ENCODE results near the gene NFE2L2.

NFE2L2 gene

DNA sequence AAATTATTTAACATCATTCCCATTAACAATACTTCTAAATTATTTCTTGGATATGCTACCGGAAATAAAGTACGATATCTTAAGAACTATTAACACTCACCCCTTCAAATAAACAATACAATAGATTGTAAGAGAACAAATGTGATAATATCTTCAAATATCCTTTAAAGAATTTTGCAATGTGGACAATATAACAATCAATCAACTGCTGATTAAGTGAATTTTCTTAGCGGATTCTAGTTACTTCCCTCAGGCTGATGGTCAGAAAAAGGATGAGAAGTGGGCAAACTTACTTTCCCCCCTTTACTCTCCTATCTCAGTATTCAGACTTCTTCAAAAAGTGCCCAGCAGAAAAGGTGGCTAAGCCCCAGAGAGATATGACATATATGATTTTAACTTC, 10.8 kb downstream of the NFE2L2 start:
- H3F3A ChIP-seq (ENCODE audit: insufficient read depth, low read length): no peaks in the 10 kb centered on the region
- no peak overlapping the region for H2AFZ ChIP-seq (ENCODE audit: low read length)
- peaks cover 45% of the 10 kb centered on the region for H3K36me3 ChIP-seq (ENCODE audit: insufficient read depth, low read length)
- H3K27ac ChIP-seq (ENCODE audit: low read depth, low read length, poor library complexity, severe bottlenecking): no peak overlapping the region
- H4K20me1 ChIP-seq (ENCODE audit: insufficient read depth, low read length): peaks cover 5% of the 10 kb centered on the region; the same call in 1 of the 2 replicates
- H3K9ac ChIP-seq (ENCODE audit: low read length): no peak overlapping the region
- no peak overlapping the region for H3K4me3 ChIP-seq (ENCODE audit: low read depth, low read length, poor library complexity, severe bottlenecking)
- H3K9me3 ChIP-seq (ENCODE audit: low read length): no peaks in the 10 kb centered on the region
- TF ChIP-seq, protein P1, sequence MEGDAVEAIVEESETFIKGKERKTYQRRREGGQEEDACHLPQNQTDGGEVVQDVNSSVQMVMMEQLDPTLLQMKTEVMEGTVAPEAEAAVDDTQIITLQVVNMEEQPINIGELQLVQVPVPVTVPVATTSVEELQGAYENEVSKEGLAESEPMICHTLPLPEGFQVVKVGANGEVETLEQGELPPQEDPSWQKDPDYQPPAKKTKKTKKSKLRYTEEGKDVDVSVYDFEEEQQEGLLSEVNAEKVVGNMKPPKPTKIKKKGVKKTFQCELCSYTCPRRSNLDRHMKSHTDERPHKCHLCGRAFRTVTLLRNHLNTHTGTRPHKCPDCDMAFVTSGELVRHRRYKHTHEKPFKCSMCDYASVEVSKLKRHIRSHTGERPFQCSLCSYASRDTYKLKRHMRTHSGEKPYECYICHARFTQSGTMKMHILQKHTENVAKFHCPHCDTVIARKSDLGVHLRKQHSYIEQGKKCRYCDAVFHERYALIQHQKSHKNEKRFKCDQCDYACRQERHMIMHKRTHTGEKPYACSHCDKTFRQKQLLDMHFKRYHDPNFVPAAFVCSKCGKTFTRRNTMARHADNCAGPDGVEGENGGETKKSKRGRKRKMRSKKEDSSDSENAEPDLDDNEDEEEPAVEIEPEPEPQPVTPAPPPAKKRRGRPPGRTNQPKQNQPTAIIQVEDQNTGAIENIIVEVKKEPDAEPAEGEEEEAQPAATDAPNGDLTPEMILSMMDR (IDR thresholded peaks at IDR 0.05; ENCODE audit: low read length): no peak
- no peak for TF ChIP-seq EZH2 (IDR thresholded peaks at IDR 0.05; ENCODE audit: borderline replicate concordance, low read length)
- H3K27me3 ChIP-seq (ENCODE audit: insufficient read depth, low read length): no peaks in the 10 kb centered on the region
- no peak overlapping the region for H3K4me2 ChIP-seq (ENCODE audit: low read length)
- H3K4me1 ChIP-seq (ENCODE audit: insufficient read depth, low read length, severe bottlenecking): peaks cover 49% of the 10 kb centered on the region
- peaks cover 100% of the 10 kb centered on the region for H3K79me2 ChIP-seq (ENCODE audit: insufficient read depth, low read length)
- no peaks in the 10 kb centered on the region for H3K9me2 ChIP-seq (ENCODE audit: low read depth, low read length)

DNA sequence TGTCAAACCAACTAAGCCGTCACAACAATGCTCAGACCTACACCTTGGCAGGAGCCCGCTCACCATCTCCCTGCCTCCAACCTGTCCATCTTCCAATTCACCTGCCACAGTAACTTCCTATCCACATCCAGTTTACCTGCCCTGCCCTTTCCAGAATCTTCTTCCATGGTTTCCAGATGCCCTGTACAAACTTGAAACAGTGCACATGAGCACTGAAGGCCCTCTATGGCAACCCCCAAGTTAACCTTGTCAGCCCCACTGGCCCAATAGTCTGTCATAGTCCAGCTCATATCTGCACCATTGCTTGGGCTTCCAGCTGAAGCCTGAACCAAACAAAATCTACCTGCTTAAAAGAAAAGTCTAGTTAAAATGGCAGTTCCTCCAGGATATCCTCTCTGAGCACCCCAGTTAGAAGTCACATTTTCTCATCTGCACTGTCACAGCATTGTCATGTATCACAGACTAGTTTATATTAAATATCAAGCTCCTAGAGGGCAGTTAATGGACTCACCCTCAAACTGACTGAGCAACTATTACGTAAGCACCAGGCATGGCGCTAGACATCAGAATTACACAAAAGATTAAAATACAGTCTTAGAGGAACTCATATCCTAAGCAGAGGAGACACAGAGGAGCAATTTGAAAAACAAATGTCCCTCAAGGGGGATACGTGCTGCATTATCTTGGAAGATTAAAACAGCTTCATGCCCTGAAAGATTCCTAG, 11.6 kb downstream of the NFE2L2 start:
- Histone ChIP-seq H3K9ac (ENCODE audit: low read length) (no peak overlapping the region), H4K20me1 (ENCODE audit: insufficient read depth, low read length) (peaks cover 5% of the 10 kb centered on the region; the same call in 1 of the 2 replicates), H3K9me2 (ENCODE audit: low read depth, low read length) (no peaks in the 10 kb centered on the region), H3K27me3 (ENCODE audit: insufficient read depth, low read length) (no peaks in the 10 kb centered on the region), H3K4me3 (ENCODE audit: low read depth, low read length, poor library complexity, severe bottlenecking) (no peak overlapping the region), H3K36me3 (ENCODE audit: insufficient read depth, low read length) (peaks cover 46% of the 10 kb centered on the region), H3K4me1 (ENCODE audit: insufficient read depth, low read length, severe bottlenecking) (peaks cover 49% of the 10 kb centered on the region), H3K79me2 (ENCODE audit: insufficient read depth, low read length) (peaks cover 100% of the 10 kb centered on the region), H2AFZ (ENCODE audit: low read length) (no peak overlapping the region), H3F3A (ENCODE audit: insufficient read depth, low read length) (no peaks in the 10 kb centered on the region), H3K9me3 (ENCODE audit: low read length) (no peaks in the 10 kb centered on the region), H3K4me2 (ENCODE audit: low read length) (0 out of 2 replicates have a peak overlapping the region, but pooled peaks have one; percentile 6), H3K27ac (ENCODE audit: low read depth, low read length, poor library complexity, severe bottlenecking) (peak overlapping the region; percentile 8)
- TF ChIP-seq, protein P1 (IDR thresholded peaks at IDR 0.05; ENCODE audit: low read length): no peak
- TF ChIP-seq EZH2 (IDR thresholded peaks at IDR 0.05; ENCODE audit: borderline replicate concordance, low read length): no peak

DNA sequence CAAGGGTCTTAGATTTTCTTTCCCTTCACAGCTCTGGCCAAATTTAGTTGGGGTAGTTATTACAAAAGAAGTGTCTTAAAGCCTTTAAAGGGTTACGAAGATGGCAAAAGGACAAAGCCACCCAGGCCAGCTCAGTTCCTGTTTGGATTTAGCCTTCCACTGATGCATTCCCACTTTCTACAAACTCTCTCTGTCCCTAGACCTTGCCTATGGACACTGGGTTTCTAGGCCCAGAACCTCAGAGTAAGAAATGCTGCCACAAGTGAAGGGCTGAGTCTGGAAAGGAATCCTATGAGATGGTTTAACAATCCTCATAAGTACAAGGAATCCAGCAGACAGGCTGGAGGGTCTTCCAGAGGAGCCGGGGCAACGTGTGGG, 13.4 kb downstream of the NFE2L2 start:
- no peak overlapping the region for H3K27ac ChIP-seq (ENCODE audit: low read depth, low read length, poor library complexity, severe bottlenecking)
- H3K9me3 ChIP-seq (ENCODE audit: low read length): no peaks in the 10 kb centered on the region
- TF ChIP-seq, protein P1 (IDR thresholded peaks at IDR 0.05; ENCODE audit: low read length): no peak
- TF ChIP-seq EZH2 (IDR thresholded peaks at IDR 0.05; ENCODE audit: borderline replicate concordance, low read length): no peak
- no peak overlapping the region for H3K4me2 ChIP-seq (ENCODE audit: low read length)
- H2AFZ ChIP-seq (ENCODE audit: low read length): no peak overlapping the region
- H3K27me3 ChIP-seq (ENCODE audit: insufficient read depth, low read length): no peaks in the 10 kb centered on the region
- peaks cover 38% of the 10 kb centered on the region; the same call in 1 of the 2 replicates for H3K36me3 ChIP-seq (ENCODE audit: insufficient read depth, low read length)
- peaks cover 39% of the 10 kb centered on the region for H3K4me1 ChIP-seq (ENCODE audit: insufficient read depth, low read length, severe bottlenecking)
- H3K9me2 ChIP-seq (ENCODE audit: low read depth, low read length): no peaks in the 10 kb centered on the region
- H3K79me2 ChIP-seq (ENCODE audit: insufficient read depth, low read length): peaks cover 100% of the 10 kb centered on the region
- H3K9ac ChIP-seq (ENCODE audit: low read length): no peak overlapping the region
- H4K20me1 ChIP-seq (ENCODE audit: insufficient read depth, low read length): 0 out of 2 replicates have a peak, but pooled peaks cover 5% of the 10 kb centered on the region
- H3F3A ChIP-seq (ENCODE audit: insufficient read depth, low read length): no peaks in the 10 kb centered on the region
- no peak overlapping the region for H3K4me3 ChIP-seq (ENCODE audit: low read depth, low read length, poor library complexity, severe bottlenecking)

Data from OCI-LY1 (cell line).